DND-41 (cell line): ENCODE results near the gene IFNAR1.

ENCODE experiments used
- ATAC-seq: fragments of 200-7000 bp; cut with Tn5 transposase; 3 replicates; pipeline ENCODE4 v1.9.1; 2021; ENCODE audit warnings: low read depth; ENCODE audit not compliant: insufficient read depth
- DNase-seq: peaks from one replicate; pipeline ENCODE4 v3.0.0-alpha.2; 2020
- H2AFZ ChIP-seq: 2 replicates; pipeline ENCODE4 v1.6.0; 2012; ENCODE audit warnings: low read depth, low read length
- H3K27ac ChIP-seq: 2 replicates; pipeline ENCODE4 v1.5.1; 2012; ENCODE audit warnings: low read length, inconsistent platforms
- H3K27me3 ChIP-seq: fragments of 200-600 bp; sonication (generic); 2 replicates; pipeline ENCODE4 v1.6.0; 2012; ENCODE audit warnings: low read length, mild to moderate bottlenecking, inconsistent platforms; ENCODE audit not compliant: insufficient read depth, poor library complexity
- H3K36me3 ChIP-seq: 2 replicates; pipeline ENCODE4 v1.5.1; 2012; ENCODE audit warnings: low read length, inconsistent platforms; ENCODE audit not compliant: insufficient read depth
- H3K4me1 ChIP-seq: 2 replicates; pipeline ENCODE4 v1.5.1; 2012; ENCODE audit warnings: mild to moderate bottlenecking, low read length; ENCODE audit not compliant: insufficient read depth
- H3K4me2 ChIP-seq: 2 replicates; pipeline ENCODE4 v1.6.0; 2012; ENCODE audit warnings: mild to moderate bottlenecking, moderate library complexity, low read length, inconsistent platforms; ENCODE audit not compliant: insufficient read depth
- H3K4me3 ChIP-seq, 2 experiments: fragments of 200-600 bp in 1 of 2; shearing (Covaris generic) in 1 of 2; 2 replicates each; pipeline ENCODE4 v1.5.1; 2012 to 2016; ENCODE audit warnings: inconsistent platforms in 2 of 2, low read length in 2 of 2, mild to moderate bottlenecking in 2 of 2, low read depth in 1 of 2, moderate library complexity in 1 of 2
- H3K79me2 ChIP-seq: 2 replicates; pipeline ENCODE4 v1.6.0; 2012; ENCODE audit warnings: low read length, inconsistent platforms; ENCODE audit not compliant: insufficient read depth
- H3K9ac ChIP-seq: 2 replicates; pipeline ENCODE4 v1.6.0; 2012; ENCODE audit warnings: low read depth, mild to moderate bottlenecking, inconsistent platforms, low read length, moderate library complexity
- H3K9me3 ChIP-seq: 2 replicates; pipeline ENCODE4 v1.5.1; 2012; ENCODE audit warnings: low read length, moderate library complexity, mild to moderate bottlenecking, inconsistent platforms; ENCODE audit not compliant: insufficient read depth, severe bottlenecking
- H4K20me1 ChIP-seq: 2 replicates; pipeline ENCODE4 v1.6.0; 2012; ENCODE audit warnings: low read length; ENCODE audit not compliant: insufficient read depth
- EZH2 ChIP-seq: IDR thresholded peaks from 3 replicates; pipeline ENCODE4 v1.6.1; 2012; ENCODE audit warnings: borderline replicate concordance, low read depth, mild to moderate bottlenecking, moderate library complexity, low read length, inconsistent platforms; ENCODE audit not compliant: severe bottlenecking
- TF ChIP-seq, protein P1 (sequence below): IDR thresholded peaks from 2 replicates; pipeline ENCODE4 v1.5.1; 2012; ENCODE audit warnings: borderline replicate concordance, low read length, moderate library complexity, mild to moderate bottlenecking; ENCODE audit not compliant: poor library complexity, severe bottlenecking; ENCODE audit errors: extremely low read depth

Gene IFNAR1

DNA sequence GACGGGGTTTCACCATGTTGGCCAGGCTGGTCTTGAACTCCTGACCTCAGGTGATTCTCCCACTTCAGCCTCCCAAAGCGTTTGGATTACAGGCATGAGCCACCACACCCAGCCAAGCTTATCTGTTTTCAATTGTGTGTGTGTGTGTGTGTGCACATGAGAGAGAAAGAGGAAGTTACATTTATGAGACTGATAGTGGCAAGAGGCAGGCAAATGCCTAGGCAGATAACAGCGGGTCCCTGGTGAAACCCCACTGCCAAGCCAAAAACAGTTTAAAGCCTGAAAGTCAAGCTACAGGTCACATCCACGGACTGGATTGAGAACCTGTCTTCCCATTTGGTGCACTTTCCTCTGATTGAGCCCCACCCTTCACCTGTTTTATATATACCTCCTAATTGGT is 43.4 kb downstream of the IFNAR1 start:
- Histone ChIP-seq H4K20me1 (no peaks in the 10 kb centered on the region), H3K4me3 (no peak overlapping the region), H3K36me3 (no peaks in the 10 kb centered on the region), H3K4me1 (no peaks in the 10 kb centered on the region), H2AFZ (no peak overlapping the region), H3K9ac (no peak overlapping the region), H3K79me2 (no peaks in the 10 kb centered on the region), H3K4me2 (no peak overlapping the region), H3K27ac (no peak overlapping the region), H3K9me3 (peaks cover 26% of the 10 kb centered on the region), H3K27me3 (no peaks in the 10 kb centered on the region)
- TF ChIP-seq, protein P1, sequence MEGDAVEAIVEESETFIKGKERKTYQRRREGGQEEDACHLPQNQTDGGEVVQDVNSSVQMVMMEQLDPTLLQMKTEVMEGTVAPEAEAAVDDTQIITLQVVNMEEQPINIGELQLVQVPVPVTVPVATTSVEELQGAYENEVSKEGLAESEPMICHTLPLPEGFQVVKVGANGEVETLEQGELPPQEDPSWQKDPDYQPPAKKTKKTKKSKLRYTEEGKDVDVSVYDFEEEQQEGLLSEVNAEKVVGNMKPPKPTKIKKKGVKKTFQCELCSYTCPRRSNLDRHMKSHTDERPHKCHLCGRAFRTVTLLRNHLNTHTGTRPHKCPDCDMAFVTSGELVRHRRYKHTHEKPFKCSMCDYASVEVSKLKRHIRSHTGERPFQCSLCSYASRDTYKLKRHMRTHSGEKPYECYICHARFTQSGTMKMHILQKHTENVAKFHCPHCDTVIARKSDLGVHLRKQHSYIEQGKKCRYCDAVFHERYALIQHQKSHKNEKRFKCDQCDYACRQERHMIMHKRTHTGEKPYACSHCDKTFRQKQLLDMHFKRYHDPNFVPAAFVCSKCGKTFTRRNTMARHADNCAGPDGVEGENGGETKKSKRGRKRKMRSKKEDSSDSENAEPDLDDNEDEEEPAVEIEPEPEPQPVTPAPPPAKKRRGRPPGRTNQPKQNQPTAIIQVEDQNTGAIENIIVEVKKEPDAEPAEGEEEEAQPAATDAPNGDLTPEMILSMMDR, result no peak
- TF ChIP-seq EZH2, result no peak
- ATAC-seq (no peak), DNase-seq (no peak)

DNA sequence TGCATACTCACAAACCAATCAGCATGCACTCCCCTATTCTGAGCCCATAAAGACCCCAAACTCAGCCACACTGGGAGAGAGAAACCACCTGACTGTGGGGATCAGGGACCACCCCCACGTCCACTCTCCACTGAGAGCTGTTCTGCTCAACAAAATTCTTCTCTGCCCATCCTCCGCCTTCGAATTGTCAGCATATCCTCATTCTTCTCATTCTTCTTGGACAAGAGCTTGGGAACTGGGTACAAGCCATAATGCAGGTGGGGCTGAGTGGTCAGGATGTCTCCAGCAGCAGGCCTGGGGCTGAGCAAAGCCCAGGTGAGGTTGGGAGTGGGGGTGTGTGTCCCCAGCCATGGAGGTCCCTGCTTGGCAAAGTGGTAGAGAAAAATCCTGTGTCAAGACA is 43.8 kb downstream of the IFNAR1 start:
- Histone ChIP-seq H3K4me1 (no peaks in the 10 kb centered on the region), H3K79me2 (no peaks in the 10 kb centered on the region), H3K9me3 (peaks cover 26% of the 10 kb centered on the region), H2AFZ (no peak overlapping the region), H3K4me2 (no peak overlapping the region), H3K4me3 (no peak overlapping the region), H3K27ac (no peak overlapping the region), H4K20me1 (no peaks in the 10 kb centered on the region), H3K27me3 (no peaks in the 10 kb centered on the region), H3K36me3 (no peaks in the 10 kb centered on the region), H3K9ac (no peak overlapping the region)
- DNase-seq (no peak), ATAC-seq (no peak)
- TF ChIP-seq, protein P1, result no peak
- no peak for TF ChIP-seq EZH2

DNA sequence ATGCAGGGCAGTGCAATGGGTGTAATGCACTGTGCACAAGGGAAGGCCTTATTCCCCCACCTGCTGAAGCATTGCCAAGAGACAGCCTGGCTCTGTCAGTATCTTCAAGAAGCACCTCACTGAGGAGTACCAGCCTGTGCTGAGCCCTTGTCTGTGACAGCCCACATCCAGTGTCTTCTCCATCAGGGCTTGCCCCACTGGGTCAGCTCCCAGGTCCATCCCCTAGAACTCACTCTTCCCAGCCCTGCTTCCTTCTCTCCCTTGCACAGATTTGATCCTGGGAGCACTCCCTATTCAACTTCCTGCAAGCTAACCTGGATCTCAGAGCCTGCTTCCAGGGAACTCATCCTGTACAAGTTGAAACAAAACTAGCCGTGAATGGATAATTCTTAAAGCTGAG is 44.8 kb downstream of the IFNAR1 start:
- Histone ChIP-seq H3K9ac (no peak overlapping the region), H3K4me2 (no peak overlapping the region), H4K20me1 (no peaks in the 10 kb centered on the region), H3K27ac (no peak overlapping the region), H3K9me3 (peaks cover 26% of the 10 kb centered on the region), H2AFZ (no peak overlapping the region), H3K4me1 (no peaks in the 10 kb centered on the region), H3K36me3 (no peaks in the 10 kb centered on the region), H3K4me3 (no peak overlapping the region), H3K27me3 (no peaks in the 10 kb centered on the region), H3K79me2 (no peaks in the 10 kb centered on the region)
- no peak for TF ChIP-seq EZH2
- DNase-seq (no peak), ATAC-seq (no peak)

DNA sequence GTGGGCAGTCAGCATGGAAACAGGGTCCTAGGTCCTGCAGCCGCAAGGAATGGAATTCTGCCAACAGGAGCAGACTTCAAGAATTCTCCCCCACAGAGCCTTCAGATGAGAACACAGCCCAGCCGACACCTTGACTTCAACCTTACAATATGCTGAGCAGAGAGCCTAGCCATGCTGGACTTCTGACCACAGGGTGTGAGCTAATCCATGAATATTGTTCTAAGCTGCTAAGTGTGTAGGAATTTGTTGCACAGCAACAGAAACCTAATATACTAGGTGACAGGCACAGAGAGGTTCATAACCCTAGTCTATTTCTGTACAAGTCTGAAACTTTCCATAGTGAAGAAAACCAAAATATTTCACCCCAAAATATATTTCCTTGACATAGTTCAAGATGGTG is 45.5 kb downstream of the IFNAR1 start:
- no peak overlapping the region for H2AFZ ChIP-seq
- H3K4me1 ChIP-seq, result no peaks in the 10 kb centered on the region
- no peaks in the 10 kb centered on the region for H3K79me2 ChIP-seq
- H3K9ac ChIP-seq, result no peak overlapping the region
- ATAC-seq (no peak), DNase-seq (no peak)
- no peak overlapping the region for H3K27ac ChIP-seq
- H3K4me3 ChIP-seq, result no peak overlapping the region
- peaks cover 26% of the 10 kb centered on the region for H3K9me3 ChIP-seq
- TF ChIP-seq EZH2, result no peak
- TF ChIP-seq, protein P1, result no peak
- H3K27me3 ChIP-seq, result no peaks in the 10 kb centered on the region
- no peaks in the 10 kb centered on the region for H3K36me3 ChIP-seq
- no peak overlapping the region for H3K4me2 ChIP-seq
- H4K20me1 ChIP-seq, result no peaks in the 10 kb centered on the region
